H1 (cell line): Measurements from ENCODE around the gene TRIM62. TPM values are rescaled to one million over a fixed set of nuclear protein-coding genes. Genes with fewer than 3 reads are reported as not detected.

Source experiments
- CTCF ChIA-PET: fragments of 300-600 bp; sonication (Branson Sonifier 250); formaldehyde crosslinking; loops from one replicate; lab custom pipeline; 2021; ENCODE audit not compliant: partially characterized antibody; lab: Charles Lee
- POLR2A ChIA-PET: fragments of 300-600 bp; sonication (Branson Sonifier 250); formaldehyde crosslinking; loops from one replicate; lab custom pipeline; 2021; ENCODE audit warnings: inconsistent platforms; ENCODE audit not compliant: partially characterized antibody; lab: Charles Lee
- DNase-seq, 2 experiments: peaks; one replicate each; pipeline versions ENCODE4 v3.0.0 to v3.0.0-alpha.2; 2010 to 2022; ENCODE audit warnings: low spot score in 2 of 2, low read depth in 1 of 2, mixed read lengths in 1 of 2
- FAIRE-seq: peaks from 2 replicates; lab custom pipeline; 2011; peaks lifted over from hg19 to GRCh38; lab: Jason Lieb, UNC
- H2AFZ ChIP-seq: 2 replicates; pipeline ENCODE4 v1.8.1; 2012; ENCODE audit warnings: low read length, inconsistent platforms
- H2AK5ac ChIP-seq: 2 replicates; pipeline ENCODE4 v1.6.1; 2013; ENCODE audit warnings: low read depth, low read length
- H2BK120ac ChIP-seq: replicated peaks from 2 replicates; pipeline ENCODE3; 2013; ENCODE audit warnings: low read depth, low read length, inconsistent platforms
- H2BK12ac ChIP-seq: 2 replicates; pipeline ENCODE4 v1.6.1; 2013; ENCODE audit warnings: low read depth, low read length
- H2BK15ac ChIP-seq: 2 replicates; pipeline ENCODE4 v1.6.1; 2013; ENCODE audit warnings: low read length
- H2BK20ac ChIP-seq: 2 replicates; pipeline ENCODE4 v1.6.1; 2013; ENCODE audit warnings: low read length
- H2BK5ac ChIP-seq: 2 replicates; pipeline ENCODE4 v1.6.1; 2013; ENCODE audit warnings: low read depth, low read length
- H3K14ac ChIP-seq: 2 replicates; pipeline ENCODE4 v1.6.1; 2013; ENCODE audit warnings: inconsistent platforms; ENCODE audit not compliant: insufficient read length
- H3K18ac ChIP-seq: 2 replicates; pipeline ENCODE4 v1.6.1; 2013; ENCODE audit warnings: low read length; ENCODE audit errors: extremely low read depth
- H3K23ac ChIP-seq: 2 replicates; pipeline ENCODE4 v1.6.1; 2013; ENCODE audit warnings: inconsistent platforms; ENCODE audit not compliant: insufficient read length
- H3K23me2 ChIP-seq: 2 replicates; pipeline ENCODE4 v1.6.1; 2013; ENCODE audit warnings: low read depth, low read length
- H3K27ac ChIP-seq: 2 replicates; pipeline ENCODE4 v1.6.1; 2011; ENCODE audit warnings: low read depth, low read length, inconsistent platforms
- H3K27me3 ChIP-seq, 4 experiments: replicated peaks in 1 of 4; 1 replicate in 1 of 4; 2 replicates in 3 of 4; pipeline versions ENCODE4 v1.6.1 to v1.8.1; 2011 to 2013; ENCODE audit warnings: low read length in 3 of 4, mild to moderate bottlenecking in 3 of 4, inconsistent platforms in 2 of 4, mixed read lengths in 2 of 4, moderate library complexity in 1 of 4; ENCODE audit not compliant: control insufficient read depth in 3 of 4, insufficient read depth in 3 of 4; ENCODE audit errors: extremely low read depth in 1 of 4
- H3K36me3 ChIP-seq, 4 experiments: 2 replicates each; pipeline versions ENCODE4 v1.6.1 to v1.8.1; 2011 to 2013; ENCODE audit warnings: mild to moderate bottlenecking in 4 of 4, low read length in 3 of 4, moderate library complexity in 2 of 4, control low read depth in 1 of 4, inconsistent platforms in 1 of 4; ENCODE audit not compliant: insufficient read depth in 4 of 4, control insufficient read depth in 2 of 4
- H3K4ac ChIP-seq: replicated peaks from 2 replicates; pipeline ENCODE3; 2013; ENCODE audit warnings: low read length, low read depth, mixed read lengths, inconsistent platforms; ENCODE audit not compliant: insufficient read length
- H3K4me1 ChIP-seq, 4 experiments: replicated peaks in 1 of 4; 1 replicate in 1 of 4; 2 replicates in 3 of 4; pipeline versions ENCODE4 v1.6.1 to v1.8.1; 2011 to 2013; ENCODE audit warnings: low read length in 3 of 4, inconsistent platforms in 2 of 4, mixed read lengths in 1 of 4; ENCODE audit not compliant: insufficient read depth in 4 of 4, control insufficient read depth in 3 of 4
- H3K4me2 ChIP-seq, 2 experiments: 2 replicates each; pipeline versions ENCODE4 v1.6.1 to v1.8.1; 2011 to 2013; ENCODE audit warnings: low read depth in 2 of 2, low read length in 2 of 2, control low read depth in 1 of 2, inconsistent platforms in 1 of 2, mild to moderate bottlenecking in 1 of 2; ENCODE audit not compliant: insufficient read depth in 1 of 2
- H3K4me3 ChIP-seq, 4 experiments: fragments of 200-600, 300-600 bp in 1 of 4; sonication (generic), shearing (Covaris generic), sonication (Bioruptor Twin) in 1 of 4; 2 replicates each; pipeline versions ENCODE4 v1.5.1 to v1.8.1; 2011 to 2016; ENCODE audit warnings: low read length in 4 of 4, low read depth in 3 of 4, control low read depth in 2 of 4, inconsistent platforms in 2 of 4, mild to moderate bottlenecking in 2 of 4, mixed read lengths in 1 of 4, moderate library complexity in 1 of 4; ENCODE audit not compliant: insufficient read depth in 2 of 4; ENCODE audit errors: extremely low read depth in 1 of 4
- H3K56ac ChIP-seq: replicated peaks from 2 replicates; pipeline ENCODE3; 2013; ENCODE audit warnings: low read depth, mild to moderate bottlenecking, mixed read lengths, low read length, inconsistent platforms; ENCODE audit not compliant: insufficient read length
- H3K79me1 ChIP-seq: 2 replicates; pipeline ENCODE4 v1.6.1; 2013; ENCODE audit warnings: low read depth, low read length, control low read depth
- H3K79me2 ChIP-seq, 2 experiments: 2 replicates each; pipeline versions ENCODE4 v1.6.1 to v1.8.1; 2012 to 2013; ENCODE audit warnings: low read length in 2 of 2, mild to moderate bottlenecking in 2 of 2, inconsistent platforms in 1 of 2; ENCODE audit not compliant: insufficient read depth in 2 of 2, control insufficient read depth in 1 of 2
- H3K9ac ChIP-seq, 4 experiments: replicated peaks in 1 of 4; 1 replicate in 1 of 4; 2 replicates in 3 of 4; pipeline versions ENCODE4 v1.6.1 to v1.8.1; 2011 to 2013; ENCODE audit warnings: low read depth in 3 of 4, low read length in 3 of 4, control low read depth in 2 of 4, mild to moderate bottlenecking in 2 of 4, moderate library complexity in 2 of 4, inconsistent platforms in 1 of 4; ENCODE audit errors: extremely low read depth in 1 of 4
- H3K9me3 ChIP-seq, 2 experiments: 2 replicates each; pipeline versions ENCODE4 v1.6.1 to v1.8.1; 2012 to 2013; ENCODE audit warnings: mild to moderate bottlenecking in 2 of 2, moderate library complexity in 2 of 2, control low read depth in 1 of 2, inconsistent platforms in 1 of 2, low read depth in 1 of 2, low read length in 1 of 2, mixed read lengths in 1 of 2; ENCODE audit not compliant: insufficient read depth in 2 of 2
- H4K20me1 ChIP-seq, 2 experiments: replicated peaks in 1 of 2; 2 replicates each; pipeline versions ENCODE3 to v1.8.1; 2011 to 2013; ENCODE audit warnings: inconsistent platforms in 2 of 2, low read length in 2 of 2, mild to moderate bottlenecking in 1 of 2; ENCODE audit not compliant: insufficient read depth in 2 of 2, control insufficient read depth in 1 of 2
- H4K5ac ChIP-seq: 2 replicates; pipeline ENCODE4 v1.6.1; 2013; ENCODE audit warnings: low read length, low read depth, mixed read lengths, inconsistent platforms; ENCODE audit not compliant: insufficient read length
- H4K8ac ChIP-seq: 2 replicates; pipeline ENCODE4 v1.8.0; 2013; ENCODE audit warnings: mild to moderate bottlenecking, moderate library complexity, low read length, inconsistent platforms; ENCODE audit not compliant: insufficient read depth; ENCODE audit errors: extremely low read depth
- H4K91ac ChIP-seq: replicated peaks from 2 replicates; pipeline ENCODE3; 2013; ENCODE audit warnings: low read length, mixed read lengths, inconsistent platforms; ENCODE audit not compliant: insufficient read length
- CEBPB ChIP-seq: IDR thresholded peaks from 2 replicates; pipeline ENCODE4 v1.6.1; 2012; ENCODE audit warnings: low read depth, low read length
- CHD2 ChIP-seq: IDR thresholded peaks from 2 replicates; pipeline ENCODE4 v1.6.1; 2012; ENCODE audit warnings: low read length, improper control_type of control experiment
- E2F6 ChIP-seq: IDR thresholded peaks from 2 replicates; pipeline ENCODE4 v1.6.1; 2012; ENCODE audit warnings: inconsistent platforms
- EGR1 ChIP-seq: IDR thresholded peaks from 2 replicates; pipeline ENCODE4 v1.6.1; 2011; ENCODE audit warnings: low read depth, low read length, borderline replicate concordance
- HDAC2 ChIP-seq, 2 experiments: fragments of 300-600 bp in 1 of 2; sonication (generic) in 1 of 2; IDR thresholded peaks; 2 replicates each; pipeline ENCODE4 v1.6.1; 2011 to 2012; ENCODE audit warnings: low read depth in 2 of 2, low read length in 2 of 2, mild to moderate bottlenecking in 2 of 2, moderate library complexity in 2 of 2, borderline replicate concordance in 1 of 2, inconsistent platforms in 1 of 2
- MAX ChIP-seq: IDR thresholded peaks from 2 replicates; pipeline ENCODE4 v1.6.1; 2012; ENCODE audit warnings: inconsistent platforms
- PHF8 ChIP-seq: fragments of 200-600 bp; sonication (generic); conservative IDR thresholded peaks from 2 replicates; pipeline ENCODE4 v1.7.1; 2012; ENCODE audit warnings: low read depth, mild to moderate bottlenecking, inconsistent platforms, low read length, moderate library complexity
- RXRA ChIP-seq: IDR thresholded peaks from 2 replicates; pipeline ENCODE4 v1.6.1; 2011; ENCODE audit warnings: low read depth, mild to moderate bottlenecking, low read length, moderate library complexity; ENCODE audit not compliant: insufficient read depth
- SIN3A ChIP-seq, 2 experiments: IDR thresholded peaks in 1 of 2; conservative IDR thresholded peaks in 1 of 2; 2 replicates each; pipeline ENCODE4 v1.6.1; 2011 to 2012; ENCODE audit warnings: low read length in 2 of 2, improper control_type of control experiment in 1 of 2, low read depth in 1 of 2, mild to moderate bottlenecking in 1 of 2
- SP2 ChIP-seq: IDR thresholded peaks from 2 replicates; pipeline ENCODE4 v1.6.1; 2012; ENCODE audit warnings: mild to moderate bottlenecking, low read length, inconsistent platforms
- TAF7 ChIP-seq: optimal IDR thresholded peaks from 2 replicates; pipeline ENCODE3; 2011; ENCODE audit warnings: low read depth, mild to moderate bottlenecking, inconsistent platforms, low read length, moderate library complexity, borderline replicate concordance
- TBP ChIP-seq: IDR thresholded peaks from 2 replicates; pipeline ENCODE4 v1.6.1; 2011; ENCODE audit warnings: low read depth, low read length, improper control_type of control experiment
- WGBS, 2 experiments: shearing (Covaris generic) in 1 of 2; methylation state at CpG; one replicate each; pipeline versions ENCODE4 v1.1.6 to v1.1.7; 2013 to 2015; ENCODE audit warnings: low lambda C conversion rate in 2 of 2, mixed read lengths in 2 of 2, inconsistent platforms in 1 of 2, low coverage in 1 of 2, missing lambda C conversion rate in 1 of 2; ENCODE audit not compliant: insufficient replicate concordance in 2 of 2, insufficient coverage in 1 of 2, insufficient read length in 1 of 2; ENCODE audit errors: extremely low coverage in 1 of 2, missing lambda C conversion rate in 1 of 2; 5-methylcytosine and 5-hydroxymethylcytosine counted together
- polyA plus RNA-seq, 7 experiments: library from polyadenylated mRNA; depleted of rRNA in 3 of 7; stranded (reverse) in 5 of 7; unstranded in 2 of 7; fragments of >200 nt in 5 of 7; fragments of 200-250 nt in 2 of 7; gene quantifications; 1 replicate in 5 of 7; 2 replicates in 1 of 7; 4 replicates in 1 of 7; pipeline versions ENCODE4 v1.2.1 to v1.2.3, GENCODE V29; 2011 to 2013; ENCODE audit warnings: missing spikeins in 2 of 7, mixed read lengths in 2 of 7
- total RNA-seq: library from RNA; stranded (reverse); fragmentation: NEBNext Ultra II Directional; extraction: Animal tissue kit (Norgen Biotek cat#: 25700); gene quantifications from 2 replicates; pipeline ENCODE4 v1.2.1, GENCODE V29; 2021

Gene TRIM62
- total and polyA plus RNA-seq, 2 of the 8 experiments (the other 6 are each of a cell fraction or from before 2014, with no cell fraction given), result 6.3 to 10.8 TPM

- Histone ChIP-seq H3K4me1 (peaks cover 0 to 15% (median 11%) of the 10 kb centered on the region in 4 experiments; a peak in 6 of 7 replicates), H4K20me1 (peaks cover 0 to 14% of the 10 kb centered on the region in 2 experiments), H3K23me2 (peaks cover 18% of the 10 kb centered on the region), H3K56ac (no peak overlapping the region), H3K79me1 (no peaks in the 10 kb centered on the region; the same call in 1 of the 2 replicates), H2BK5ac (no peak overlapping the region), H3K4ac (no peak overlapping the region), H3K36me3 (no peaks in the 10 kb centered on the region), H3K4me3 (no peak overlapping the region), H2BK15ac (no peak overlapping the region), H4K91ac (no peak overlapping the region), H3K14ac (no peak overlapping the region), H4K5ac (no peak overlapping the region), H4K8ac (no peak overlapping the region), H3K4me2 (no peak overlapping the region), H3K9me3 (no peaks in the 10 kb centered on the region), H2AK5ac (no peak overlapping the region), H3K23ac (no peak overlapping the region), H3K18ac (no peak overlapping the region), H3K27me3 (no peaks in the 10 kb centered on the region; a peak in 1 of 7 replicates), H2AFZ (no peak overlapping the region), H2BK20ac (no peak overlapping the region), H3K27ac (no peak overlapping the region), H3K9ac (no peak overlapping the region), H2BK120ac (no peak overlapping the region), H3K79me2 (no peaks in the 10 kb centered on the region), H2BK12ac (no peak overlapping the region)
- WGBS, 2 experiments, result 87% methylated on average over 4 of the region's 4 CpGs; no CpG with 5 or more reads in 1 of the 2 experiments
- DNase-seq, result no peak
- FAIRE-seq, result no peak
- ChIA-PET POLR2A (no interaction called here), CTCF (interaction anchor here (0.9 to 1.3 kb wide), 3 partner anchors 11 to 39 kb away, joined by 3 read pairs; no protein-coding TSS in a partner anchor)
- TF ChIP-seq CHD2 (no peak), E2F6 (no peak), RXRA (no peak), TBP (no peak), HDAC2 (IDR thresholded peaks at IDR 0.05; ENCODE audit: borderline replicate concordance in 1 of 2, low read depth in 2 of 2, low read length in 2 of 2) (no peak), SIN3A (conservative IDR thresholded peaks at IDR 0.05 in 1 of 2, IDR thresholded peaks at IDR 0.05 in 1 of 2; ENCODE audit: low read depth in 1 of 2, low read length in 2 of 2) (no peak), MAX (no peak), SP2 (no peak), TAF7 (no peak), CEBPB (no peak), EGR1 (no peak), PHF8 (no peak)
Observed at GRCh38 chr1:33178836-33179439, 2.9 kb downstream of the TRIM62 start.
